GM18502 (cell line): Measurements from ENCODE around the gene XRN1.
"Not testable (repeated sequence)": the region's sequence is repeated elsewhere in the genome, so short reads cannot be mapped to it uniquely, and the experiment has no call there.

Source experiments
- ATAC-seq: cut with Tn5 transposase; IDR thresholded peaks from one replicate; pipeline ENCODE4 v1.9.1; 2021; ENCODE audit warnings: mild to moderate bottlenecking; ENCODE audit not compliant: unreplicated experiment, poor library complexity

The XRN1 gene

DNA sequence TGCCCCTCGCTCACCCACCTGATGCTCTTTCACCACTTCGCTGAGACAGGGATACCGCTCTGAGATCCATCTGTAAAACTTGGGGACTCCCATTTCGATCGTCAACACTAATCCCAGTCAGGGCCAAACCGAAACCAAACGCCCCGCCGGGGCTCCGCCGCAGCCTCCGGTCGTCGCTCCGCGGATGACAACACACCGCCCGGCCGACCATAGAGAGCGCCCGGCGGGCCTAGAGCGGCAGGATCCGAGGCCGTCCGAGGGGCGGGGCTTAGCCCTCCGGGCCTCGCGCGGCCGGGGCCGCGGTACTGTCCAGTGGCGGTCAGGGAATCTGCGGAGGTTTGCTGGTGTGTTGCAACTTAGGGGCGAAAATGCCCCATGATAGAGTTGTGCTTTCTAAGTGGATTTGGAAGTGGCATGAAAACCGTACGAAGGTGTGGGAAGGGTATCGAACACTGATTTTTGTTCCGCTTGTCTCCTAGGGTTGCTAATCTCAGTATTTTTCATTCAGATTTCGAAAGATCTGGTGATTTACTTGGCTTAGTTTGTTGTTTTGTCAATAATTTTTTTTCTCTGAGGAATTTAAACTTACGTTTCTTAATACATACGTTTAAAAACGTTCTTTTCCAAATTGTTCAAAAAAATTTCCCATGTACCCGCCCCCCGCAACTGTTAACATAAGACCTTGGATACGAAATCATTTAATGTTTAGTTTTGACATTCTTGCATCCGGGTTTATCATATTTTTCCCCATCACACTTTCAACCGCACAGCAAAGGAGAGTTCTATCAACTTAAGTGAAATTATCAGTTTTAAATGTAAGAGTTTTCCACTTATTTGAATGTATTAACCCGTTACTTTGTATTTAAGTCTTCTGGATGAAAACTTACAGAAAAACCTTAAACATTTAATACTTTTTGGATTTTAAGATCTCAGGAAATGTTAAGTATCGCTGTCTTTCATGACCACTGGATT lies at the start of gene XRN1:
TSS of gene XRN1 (minus strand) at position 186 of the 972 bp plus-strand sequence. CDS start at position 93, 93 bp downstream.
- peak; percentile 89 for ATAC-seq

DNA sequence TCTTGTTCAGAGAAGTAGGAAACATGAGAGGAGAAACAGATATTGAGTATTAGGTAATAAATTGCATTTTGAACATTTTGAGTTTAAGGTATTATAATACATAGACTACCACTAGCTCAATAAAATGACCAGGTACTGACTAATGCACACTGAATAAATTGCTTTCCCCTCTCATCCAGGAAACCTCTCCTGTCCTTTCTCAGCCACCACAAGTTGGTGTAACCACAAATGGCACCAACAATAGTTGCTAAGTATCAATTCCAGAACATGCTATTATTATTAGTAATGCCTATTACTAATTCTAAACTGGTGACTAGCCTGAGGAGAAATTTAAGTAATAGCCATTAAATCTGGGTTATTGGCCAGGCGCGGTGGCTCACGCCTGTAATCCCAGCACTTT lies 47.3 kb upstream of the XRN1 start:
- ATAC-seq = no peak

GRCh38 chr3:142492184-142492583 lies 44.3 kb upstream of the XRN1 start:
- ATAC-seq = no peak

- ATAC-seq = no peak
Observed at GRCh38 chr3:142489572-142490323, 41.9 kb upstream of the XRN1 start.

DNA sequence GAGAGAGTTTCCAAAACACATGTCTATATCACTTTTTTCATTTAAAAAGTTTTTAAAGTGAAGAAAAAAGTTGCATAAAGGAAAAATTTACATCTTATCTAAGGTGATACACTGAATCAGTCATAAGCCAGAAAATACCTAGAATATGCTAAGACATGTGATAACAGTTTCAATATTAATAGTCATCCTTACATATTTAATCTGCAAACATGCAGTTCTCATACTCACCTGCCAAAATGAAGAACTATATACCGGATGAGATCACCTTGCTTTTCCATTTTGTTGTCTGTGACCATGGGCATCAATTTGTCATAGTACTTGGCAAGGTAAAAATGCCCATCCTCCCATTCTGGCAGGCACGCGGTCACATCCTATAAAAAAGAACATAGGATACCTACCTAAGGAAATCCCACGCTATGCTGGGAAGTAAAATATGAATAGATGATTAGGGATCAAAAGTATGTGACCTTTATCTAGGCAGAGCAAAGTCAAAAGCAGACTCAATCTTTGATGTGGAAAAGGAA lies 37.1 kb upstream of the XRN1 start:
- no peak for ATAC-seq

GRCh38 chr3:142481196-142481595 lies 33.4 kb upstream of the XRN1 start:
- no peak for ATAC-seq

- ATAC-seq = no peak
Observed at GRCh38 chr3:142470826-142471225, 23.0 kb upstream of the XRN1 start.

DNA sequence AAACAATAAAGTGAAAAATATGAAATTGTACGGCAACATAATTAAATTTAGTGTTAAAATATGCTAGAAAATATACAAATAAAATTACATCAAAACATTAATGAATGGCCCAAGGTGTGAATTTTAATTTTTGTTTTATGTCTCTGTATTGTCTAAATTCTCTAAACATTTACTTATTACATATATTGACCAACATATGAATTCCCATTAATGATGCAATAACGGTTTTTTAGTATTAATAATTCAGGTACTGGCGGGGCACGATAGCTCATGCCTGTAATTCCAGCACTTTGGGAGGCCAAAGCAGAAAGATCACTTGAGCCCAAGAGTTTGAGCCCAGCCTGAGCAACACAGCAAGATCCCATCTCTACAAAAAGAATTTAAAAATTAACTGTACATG lies 20.6 kb upstream of the XRN1 start:
- ATAC-seq = no peak

DNA sequence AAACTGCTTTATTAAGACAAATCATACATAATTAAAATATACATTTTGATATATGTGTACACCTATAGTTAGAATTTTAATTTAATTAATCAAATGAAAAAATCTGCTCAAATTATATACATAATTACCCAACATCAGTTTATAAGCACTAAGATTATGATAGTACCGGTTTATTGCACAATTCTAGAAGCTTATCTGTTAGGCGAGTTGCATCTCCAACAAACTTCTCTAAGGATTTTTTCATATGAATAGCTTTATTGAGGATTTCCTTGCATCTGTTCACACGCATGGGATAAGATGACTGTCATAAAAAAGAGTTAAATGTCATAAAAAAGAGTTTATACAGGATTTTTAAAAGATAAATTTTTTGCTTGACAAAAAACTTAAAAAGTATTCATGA lies 19.9 kb upstream of the XRN1 start:
- no peak for ATAC-seq

GRCh38 chr3:142460689-142461088 lies 12.9 kb upstream of the XRN1 start:
- no peak for ATAC-seq

DNA sequence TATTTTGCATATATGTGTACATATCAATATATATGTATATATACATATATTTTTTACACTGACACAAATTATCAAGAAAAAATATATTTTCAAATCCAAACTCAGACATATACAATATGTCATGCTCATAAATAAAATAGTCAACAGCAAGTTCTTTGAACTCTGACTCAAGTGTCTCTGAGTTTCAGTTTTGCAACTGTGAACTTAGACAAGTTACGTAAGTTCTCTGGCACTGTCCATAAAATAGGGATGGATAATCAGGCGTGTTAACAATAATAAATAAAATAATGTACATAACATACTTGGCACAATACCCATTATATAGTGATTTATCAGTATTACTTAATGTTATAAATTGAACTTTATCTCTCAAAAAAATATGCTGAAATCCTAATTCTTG lies 12.1 kb upstream of the XRN1 start:
- ATAC-seq = no peak

DNA sequence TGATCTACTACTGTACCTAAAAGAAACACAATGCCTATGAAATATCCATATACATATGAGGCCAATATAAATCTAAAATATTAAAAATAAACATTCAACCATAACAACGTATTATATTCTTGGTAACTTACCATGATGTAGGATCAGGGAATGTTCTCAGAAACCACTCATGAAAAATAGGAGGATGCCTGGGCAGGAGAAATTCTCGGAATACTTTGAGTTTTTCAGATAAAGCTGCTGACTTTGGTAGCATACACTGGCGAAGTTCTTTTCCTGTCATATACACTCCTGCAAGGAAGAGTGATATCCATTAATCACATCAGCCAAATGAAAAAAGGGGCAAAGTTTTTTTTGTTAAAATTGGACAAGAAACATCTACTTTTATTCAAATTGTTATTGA lies 11.3 kb upstream of the XRN1 start:
- ATAC-seq = no peak

- ATAC-seq = no peak
Observed at GRCh38 chr3:142450881-142451280, 3.0 kb upstream of the XRN1 start.

- ATAC-seq = no peak
Observed at GRCh38 chr3:142450189-142450588, 2.4 kb upstream of the XRN1 start.

GRCh38 chr3:142447301-142447851 lies 461 bp downstream of the XRN1 start:
- ATAC-seq = peak; percentile 39

DNA sequence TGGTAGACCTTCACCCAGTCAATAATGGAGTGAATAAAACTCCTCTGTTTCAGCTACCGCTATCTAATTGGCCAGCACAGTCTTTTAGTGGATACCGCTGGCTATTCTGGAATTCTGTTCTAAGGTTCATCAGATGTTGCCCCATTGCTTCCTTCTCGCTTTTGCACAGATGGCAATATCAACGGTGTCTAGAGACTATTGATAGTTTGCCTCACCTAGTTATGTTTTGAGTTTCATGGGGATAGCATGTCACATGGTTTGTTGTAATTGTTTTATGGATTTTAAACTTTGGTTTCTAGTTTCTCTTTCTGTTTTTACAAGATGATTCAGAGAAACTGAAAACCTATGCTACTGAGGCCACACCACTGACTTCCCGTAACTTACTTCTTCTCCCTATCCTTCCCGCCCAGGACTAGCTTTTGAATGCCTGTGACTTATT lies 2.0 kb downstream of the XRN1 start:
- peak; percentile 59 for ATAC-seq

DNA sequence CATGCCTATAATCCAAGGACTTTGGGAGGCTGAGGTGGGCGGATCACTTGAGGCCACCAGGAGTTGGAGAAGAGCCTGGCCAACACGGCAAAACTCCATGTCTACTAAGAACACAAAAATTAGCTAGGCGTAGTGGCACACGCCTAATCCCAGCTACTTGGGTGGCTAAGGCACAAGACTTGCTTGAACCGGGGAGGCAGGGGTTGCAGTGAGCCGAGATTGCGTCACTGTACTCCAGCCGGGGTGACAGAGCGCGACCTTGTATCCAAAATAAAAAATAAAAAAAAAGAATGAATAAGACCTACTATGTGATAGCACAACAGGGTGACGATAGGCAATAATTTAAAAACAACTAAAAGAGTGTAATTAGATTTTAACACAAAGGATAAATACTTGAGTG lies 3.5 kb downstream of the XRN1 start:
- no peak for ATAC-seq

GRCh38 chr3:142443060-142443459 lies 4.8 kb downstream of the XRN1 start:
- not testable (repeated sequence) for ATAC-seq

DNA sequence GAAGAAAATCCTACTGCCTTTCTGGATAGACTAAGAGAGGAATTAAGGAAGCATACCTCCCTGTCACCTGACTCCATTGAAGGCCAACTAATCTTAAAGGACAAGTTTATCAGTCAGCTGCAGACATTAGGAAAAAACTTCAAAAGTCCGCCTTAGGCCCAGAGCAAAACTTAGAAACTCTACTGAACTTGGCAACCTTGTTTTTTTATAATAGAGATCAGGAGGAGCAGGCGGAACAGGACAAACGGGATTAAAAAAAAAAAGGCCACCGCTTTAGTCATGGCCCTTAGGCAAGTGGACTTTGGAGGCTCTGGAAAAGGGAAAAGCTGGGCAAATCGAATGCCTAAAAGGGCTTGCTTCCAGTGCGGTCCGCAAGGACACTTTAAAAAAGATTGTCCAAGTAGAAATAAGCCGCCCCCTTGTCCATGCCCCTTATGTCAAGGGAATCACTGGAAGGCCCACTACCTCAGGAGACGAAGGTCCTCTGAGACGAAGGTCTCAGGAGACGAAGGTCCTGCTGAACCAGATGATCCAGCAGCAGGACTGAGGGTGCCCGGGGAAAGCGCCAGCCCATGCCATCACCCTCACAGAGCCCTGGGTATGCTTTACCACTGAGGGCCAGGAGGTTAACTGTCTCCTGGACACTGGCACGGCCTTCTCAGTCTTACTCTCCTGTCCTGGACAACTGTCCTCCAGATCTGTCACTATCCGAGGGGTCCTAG lies 8.2 kb downstream of the XRN1 start:
- not testable (repeated sequence) for ATAC-seq

DNA sequence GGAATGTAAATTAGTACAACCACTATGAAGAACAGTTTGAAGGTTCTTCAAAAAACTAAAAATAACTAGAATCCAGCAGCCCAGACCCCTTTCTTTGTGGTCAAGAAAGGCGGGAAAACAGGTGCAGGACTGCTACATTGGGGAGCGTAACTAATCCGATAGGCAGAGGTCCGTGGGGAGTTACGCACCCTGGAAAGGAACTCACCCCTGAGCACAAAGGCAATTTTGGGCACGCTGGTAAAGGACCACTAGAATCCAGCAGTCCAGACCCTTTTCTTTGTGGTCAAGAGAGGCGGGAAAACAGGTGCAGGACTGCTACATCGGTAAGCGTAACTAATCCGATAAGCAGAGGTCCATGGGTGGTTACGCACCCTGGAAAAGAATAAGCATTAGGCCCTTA lies 9.7 kb downstream of the XRN1 start:
- not testable (repeated sequence) for ATAC-seq
